Kidney capillary endothelial cell (primary cell): Measurements from ENCODE around the gene ZNF469.

ENCODE experiments used
- DNase-seq: peaks from one replicate; pipeline ENCODE4 v3.0.0-alpha.2; 2018; ENCODE audit warnings: low spot score

Gene ZNF469

DNA sequence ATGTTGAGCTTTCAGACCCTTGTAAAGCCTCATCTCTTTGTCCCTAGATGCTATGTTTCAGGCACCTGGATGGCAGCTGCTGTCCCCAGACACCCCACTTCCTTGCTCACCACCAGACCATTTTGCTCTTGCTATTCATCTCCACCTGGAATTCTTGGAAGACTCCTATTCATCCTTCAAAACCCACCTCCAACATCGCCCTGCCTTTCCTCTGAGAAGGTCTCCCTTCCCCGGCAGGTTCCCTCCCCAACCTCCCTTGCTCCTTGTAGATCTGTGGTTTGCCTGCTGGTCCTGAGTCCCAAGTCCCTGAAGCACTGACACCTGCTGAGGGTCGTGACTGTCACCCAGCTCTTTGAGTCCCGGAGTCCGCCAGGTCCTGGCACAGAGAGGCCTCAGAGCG lies 9.9 kb downstream of the ZNF469 start:
- no peak for DNase-seq

DNA sequence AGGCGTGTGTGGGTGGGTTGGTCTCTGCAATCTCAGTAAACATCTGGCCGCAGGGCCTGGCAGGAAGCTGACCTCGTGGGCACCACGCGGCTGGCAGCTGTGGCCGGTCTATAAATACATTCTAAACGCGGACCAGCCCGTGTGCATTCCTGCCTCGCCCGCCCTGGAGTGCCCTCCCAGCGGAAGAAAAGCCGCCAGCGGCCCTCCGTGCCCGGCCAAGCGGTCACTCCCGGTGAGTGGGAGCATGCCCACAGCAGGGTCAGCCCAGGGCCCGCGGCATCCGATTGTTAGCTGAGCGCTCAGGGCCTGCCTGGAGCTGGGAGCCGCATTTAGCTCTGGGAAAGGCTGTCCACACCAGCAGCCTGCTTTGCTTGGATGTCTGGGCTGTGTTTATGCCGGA lies 10.3 kb downstream of the ZNF469 start:
- DNase-seq: no peak

- DNase-seq: no peak
These were observed 10.8 kb downstream of the ZNF469 start for GRCh38 chr16:88393571-88393970.

GRCh38 chr16:88394426-88394825 lies 11.7 kb downstream of the ZNF469 start:
- DNase-seq: no peak

- DNase-seq: no peak
These were observed 13.2 kb downstream of the ZNF469 start for GRCh38 chr16:88395669-88396584.

- no peak for DNase-seq
These were observed 15.6 kb downstream of the ZNF469 start for GRCh38 chr16:88398170-88398873.

- DNase-seq: no peak
These were observed 16.1 kb downstream of the ZNF469 start for GRCh38 chr16:88398874-88399178.

DNA sequence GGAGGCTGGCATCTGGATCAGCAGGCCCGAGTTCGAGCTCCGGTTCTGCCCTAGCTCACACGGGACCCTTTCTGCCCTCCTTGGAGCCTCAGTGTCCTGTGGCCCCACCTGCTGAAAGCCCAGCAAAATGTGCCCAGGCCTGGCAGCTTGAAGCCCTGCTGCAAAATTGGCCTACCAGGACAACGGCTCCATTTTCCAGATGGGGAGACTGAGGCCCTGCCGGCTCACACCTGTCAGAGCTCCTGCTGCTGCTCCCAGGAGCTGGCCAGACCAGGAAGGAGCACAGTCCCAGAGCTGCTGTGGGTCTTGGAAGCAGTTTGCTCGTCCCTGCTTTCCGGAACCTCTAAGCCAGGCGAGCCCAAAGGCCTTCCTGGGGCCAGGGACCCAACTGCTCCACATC lies 17.4 kb downstream of the ZNF469 start:
- DNase-seq: no peak

DNA sequence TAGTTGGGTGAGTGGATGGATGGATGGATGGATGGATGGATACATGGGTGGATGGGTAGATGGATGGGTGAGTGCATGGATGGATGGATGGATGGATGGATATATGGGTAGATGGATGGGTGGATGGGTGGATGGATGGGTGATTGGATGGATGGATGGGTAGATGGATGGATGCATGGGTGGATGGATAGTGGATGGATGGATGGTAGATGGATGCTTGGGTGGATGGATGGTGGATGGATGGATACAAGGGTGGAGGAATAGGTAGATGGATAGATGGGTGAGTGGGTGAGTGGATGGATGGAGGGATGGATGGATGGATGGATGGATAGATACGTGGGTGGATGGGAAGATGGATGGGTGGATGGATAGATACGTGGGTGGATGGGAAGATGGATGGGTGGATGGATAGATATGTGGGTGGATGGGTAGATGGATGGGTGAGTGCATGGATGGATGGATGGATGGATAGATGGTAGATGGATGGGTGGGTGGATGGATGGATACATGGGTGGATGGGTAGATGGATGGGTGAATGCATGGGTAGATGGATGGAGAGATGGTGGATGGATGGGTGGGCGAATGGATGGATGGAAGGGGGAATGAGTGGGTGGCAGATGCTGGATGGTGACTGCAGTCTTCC lies 19.0 kb downstream of the ZNF469 start:
- no peak for DNase-seq

- DNase-seq: no peak
These were observed 19.9 kb downstream of the ZNF469 start for GRCh38 chr16:88402551-88403240.

- no peak for DNase-seq
These were observed 21.2 kb downstream of the ZNF469 start for GRCh38 chr16:88403794-88404581.

DNA sequence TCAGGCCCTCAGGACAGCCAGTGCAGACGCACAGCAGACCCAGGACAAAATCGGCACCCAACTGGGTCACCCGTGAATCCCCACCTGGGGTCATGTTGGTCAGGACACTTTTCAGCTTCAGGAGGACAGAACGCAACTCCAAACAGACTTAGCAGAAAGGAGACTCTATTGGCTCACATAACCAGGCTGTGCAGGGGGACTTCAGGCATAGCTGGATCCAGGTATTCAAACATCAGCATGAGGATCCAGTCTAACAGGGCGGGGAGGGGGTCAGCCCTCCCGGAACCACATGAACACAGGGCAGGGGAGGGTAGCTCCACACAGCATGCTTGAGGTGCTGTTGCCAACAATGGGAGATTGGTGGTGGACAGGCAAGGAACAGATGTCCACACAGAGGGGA lies 22.0 kb downstream of the ZNF469 start:
- DNase-seq: no peak

GRCh38 chr16:88405216-88406060 lies 22.7 kb downstream of the ZNF469 start:
- no peak for DNase-seq

DNA sequence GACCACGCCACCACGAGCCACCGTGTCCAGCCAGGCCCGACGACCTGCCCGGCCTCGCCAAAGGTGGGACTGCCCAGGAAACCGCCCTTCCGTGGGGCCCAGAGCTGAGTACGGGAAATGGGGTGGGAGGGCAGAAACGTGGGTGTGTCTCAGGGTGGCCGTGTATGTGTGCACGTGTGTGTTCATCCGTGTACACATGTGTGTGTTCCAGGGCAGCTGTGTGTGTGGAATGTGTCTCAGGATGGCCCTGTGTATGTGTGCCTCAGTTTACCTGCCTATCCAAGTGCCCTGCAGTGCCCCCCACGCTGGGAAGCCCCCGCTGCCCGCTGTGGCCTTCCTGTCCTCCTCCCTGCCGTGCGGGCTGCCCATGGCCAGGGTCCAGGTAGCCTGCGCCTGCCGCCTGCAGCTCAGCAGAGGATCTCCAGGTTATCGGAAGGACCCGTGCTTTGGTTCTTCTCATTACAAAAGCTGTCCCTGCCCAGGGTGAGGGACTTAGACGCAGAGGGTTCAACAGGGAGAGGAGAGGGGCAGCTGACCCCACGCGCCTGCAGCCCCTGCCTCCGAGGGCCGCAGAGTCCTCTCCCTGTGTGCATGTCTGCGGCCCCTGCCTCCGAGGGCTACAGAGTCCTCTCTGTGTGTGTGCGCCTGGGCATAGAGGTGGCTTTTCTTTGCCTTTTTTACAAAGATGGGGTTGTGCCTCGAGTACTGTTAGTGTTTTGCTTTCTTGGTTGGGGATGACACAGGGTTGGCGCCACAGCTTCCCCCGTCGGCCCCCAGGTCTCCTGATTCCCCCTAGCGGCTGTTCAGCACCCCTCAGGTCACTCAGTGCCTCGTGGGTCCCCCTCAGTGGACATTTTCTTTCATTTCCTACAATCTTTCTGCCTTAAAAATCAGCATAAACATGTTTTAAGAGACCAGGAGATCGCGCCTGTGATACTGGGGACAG lies 23.6 kb downstream of the ZNF469 start:
- DNase-seq: no peak

- no peak for DNase-seq
These were observed 24.3 kb downstream of the ZNF469 start for GRCh38 chr16:88407042-88407420.

DNA sequence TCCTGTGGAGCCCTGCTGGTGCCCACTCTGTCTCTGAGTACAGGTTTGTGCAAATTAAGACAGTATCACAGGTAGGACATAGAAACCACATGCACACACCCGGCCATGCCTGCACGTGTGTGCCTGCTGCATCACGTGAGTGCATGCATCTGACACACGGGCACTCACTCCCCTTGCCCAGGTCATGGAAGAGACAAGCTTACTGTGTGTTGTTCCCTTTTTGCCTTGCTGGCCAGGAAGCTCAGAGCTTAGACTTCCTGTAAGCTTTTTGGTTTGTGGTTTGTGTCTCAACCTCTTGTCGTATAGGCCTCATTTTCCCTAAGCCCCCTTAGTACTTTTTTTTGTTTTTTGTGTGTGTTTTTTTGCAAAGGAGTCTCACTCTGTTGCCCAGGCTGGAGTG lies 25.0 kb downstream of the ZNF469 start:
- DNase-seq: no peak

GRCh38 chr16:88408561-88409142 lies 25.9 kb downstream of the ZNF469 start:
- DNase-seq: no peak

- no peak for DNase-seq
These were observed 26.7 kb downstream of the ZNF469 start for GRCh38 chr16:88409296-88410065.
